K562 (cell line): ENCODE measurements around the gene LUZP1. TPM values are rescaled to one million over a fixed set of nuclear protein-coding genes. Genes with fewer than 3 reads are reported as not detected.

ENCODE experiments used
- ATAC-seq: fragments of 200-7000 bp; cut with Tn5 transposase; 3 replicates; pipeline ENCODE4 v1.9.1; 2020; ENCODE audit warnings: moderate library complexity
- BruUV-seq: library from RNA; stranded (reverse); fragments of 400-500 nt; replicated peaks from 2 replicates; lab custom pipeline; 2021; lab: Mats Ljungman, UMichigan
- CTCF ChIA-PET: fragments of 300-600 bp; formaldehyde crosslinking; extraction: SDS; loops from one replicate; lab custom pipeline; 2021; ENCODE audit warnings: low intra/inter-chr PET ratio; lab: Yijun Ruan, JAX
- POLR2A ChIA-PET: fragments of 300-600, 350-650 bp; sonication (Branson Sonifier 250); formaldehyde crosslinking; extraction: SDS; loops from one replicate; lab custom pipeline; 2021; ENCODE audit warnings: antibody characterized with exemption, inconsistent platforms; lab: Yijun Ruan, JAX
- DNase-seq, 4 experiments: peaks; one replicate each; pipeline versions ENCODE4 v3.0.0 to v3.0.0-alpha.2; 2011 to 2018; ENCODE audit warnings: low spot score in 3 of 4, mixed read lengths in 3 of 4; ENCODE audit errors: extremely low read depth in 1 of 4
- FAIRE-seq: peaks from 2 replicates; lab custom pipeline; 2011; peaks lifted over from hg19 to GRCh38; lab: Jason Lieb, UNC
- H2AFZ ChIP-seq: 2 replicates; pipeline ENCODE4 v1.6.0; 2011; ENCODE audit warnings: low read depth, low read length, control low read depth, inconsistent platforms
- H3K27ac ChIP-seq: fragments of 200-600 bp; 3 replicates; pipeline ENCODE4 v1.8.0; 2011; ENCODE audit warnings: low read depth, mild to moderate bottlenecking, control low read depth, inconsistent platforms, low read length, moderate library complexity, mixed read lengths; ENCODE audit errors: extremely low read depth
- H3K27me3 ChIP-seq, 2 experiments: fragments of 300-600 bp in 1 of 2; 2 replicates in 1 of 2; 3 replicates in 1 of 2; pipeline versions ENCODE4 v1.6.0 to v1.8.0; 2011; ENCODE audit warnings: inconsistent platforms in 2 of 2, low read length in 2 of 2, mild to moderate bottlenecking in 1 of 2, mixed read lengths in 1 of 2, moderate library complexity in 1 of 2; ENCODE audit not compliant: control insufficient read depth in 2 of 2, insufficient read depth in 2 of 2
- H3K36me3 ChIP-seq: fragments of 300-600 bp; 3 replicates; pipeline ENCODE4 v1.8.0; 2011; ENCODE audit warnings: mild to moderate bottlenecking, low read length, inconsistent platforms; ENCODE audit not compliant: control insufficient read depth, insufficient read depth
- H3K4me1 ChIP-seq, 2 experiments: fragments of 200-600 bp in 1 of 2; replicated peaks in 1 of 2; 2 replicates in 1 of 2; 3 replicates in 1 of 2; pipeline versions ENCODE4 v1.5.1 to v1.8.0; 2011; ENCODE audit warnings: inconsistent platforms in 2 of 2, low read length in 2 of 2, mild to moderate bottlenecking in 1 of 2, mixed read lengths in 1 of 2, moderate library complexity in 1 of 2; ENCODE audit not compliant: control insufficient read depth in 2 of 2, insufficient read depth in 2 of 2
- H3K4me2 ChIP-seq: 2 replicates; pipeline ENCODE4 v1.6.1; 2011; ENCODE audit warnings: low read length, control low read depth, inconsistent platforms, mixed read lengths; ENCODE audit not compliant: insufficient read depth
- H3K4me3 ChIP-seq: fragments of 200-600 bp; sonication (generic), shearing (Covaris generic); 2 replicates; pipeline ENCODE4 v1.5.1; 2016; ENCODE audit warnings: control low read depth, inconsistent platforms
- H3K79me2 ChIP-seq: fragments of 200-600 bp; 3 replicates; pipeline ENCODE4 v1.8.0; 2011; ENCODE audit warnings: low read length, inconsistent platforms; ENCODE audit not compliant: control insufficient read depth, insufficient read depth
- H3K9ac ChIP-seq, 2 experiments: 2 replicates each; pipeline versions ENCODE4 v1.6.0 to v1.6.1; 2011; ENCODE audit warnings: low read depth in 2 of 2, low read length in 2 of 2, control low read depth in 1 of 2, inconsistent platforms in 1 of 2, mild to moderate bottlenecking in 1 of 2, mixed read lengths in 1 of 2; ENCODE audit not compliant: insufficient read depth in 1 of 2
- H3K9me1 ChIP-seq: one replicate; pipeline ENCODE4 v1.6.0; 2011; ENCODE audit warnings: inconsistent platforms, mild to moderate bottlenecking, low read length, moderate library complexity; ENCODE audit not compliant: control insufficient read depth, insufficient read depth
- H3K9me3 ChIP-seq: replicated peaks from 2 replicates; pipeline ENCODE4 v1.5.1; 2011; ENCODE audit warnings: low read depth, low read length, inconsistent platforms; ENCODE audit not compliant: control insufficient read depth, insufficient read depth
- H4K20me1 ChIP-seq: replicated peaks from 2 replicates; pipeline ENCODE4 v1.6.1; 2011; ENCODE audit warnings: low read length, inconsistent platforms, mixed read lengths; ENCODE audit not compliant: control insufficient read depth, insufficient read depth
- BCL6 ChIP-seq: fragments of 250-450 bp; sonication (Bioruptor Pico); IDR thresholded peaks from 2 replicates; pipeline ENCODE4 v1.4.0; 2020
- CBX8 ChIP-seq: fragments of 200-600 bp; sonication (generic); IDR thresholded peaks from 2 replicates; pipeline ENCODE4 v1.6.1; 2012; ENCODE audit warnings: borderline replicate concordance, mixed run types, low read depth, mild to moderate bottlenecking, moderate library complexity, mixed read lengths, low read length, control low read depth, inconsistent platforms; ENCODE audit not compliant: poor library complexity, severe bottlenecking; ENCODE audit errors: extremely low read depth
- CHD1 ChIP-seq: fragments of 200-600 bp; sonication (generic); IDR thresholded peaks from one replicate; pipeline ENCODE4 v1.6.1; 2012; ENCODE audit warnings: mild to moderate bottlenecking, moderate library complexity, low read length, inconsistent platforms
- CREBBP ChIP-seq: IDR thresholded peaks from one replicate; pipeline ENCODE4 v1.6.1; 2012; ENCODE audit warnings: low read depth, mild to moderate bottlenecking, control low read depth, inconsistent platforms, low read length
- GATA2 ChIP-seq: sonication (generic); formaldehyde crosslinking; IDR thresholded peaks from 2 replicates; pipeline ENCODE4 v1.4.0; 2020; ENCODE audit warnings: mild to moderate bottlenecking, missing genetic modification reagents
- MECOM ChIP-seq: fragments of 250-450 bp; sonication (Bioruptor Pico); IDR thresholded peaks from 2 replicates; pipeline ENCODE4 v1.8.0; 2022; ENCODE audit warnings: inconsistent platforms
- SRSF7 ChIP-seq: fragments of 200-400 bp; formaldehyde crosslinking; optimal IDR thresholded peaks from 2 replicates; pipeline ENCODE3; 2017; ENCODE audit warnings: mild to moderate bottlenecking, low read depth, low read length
- U2AF2 ChIP-seq: fragments of 200-400 bp; formaldehyde crosslinking; optimal IDR thresholded peaks from 2 replicates; pipeline ENCODE3; 2017; ENCODE audit warnings: low read depth, mild to moderate bottlenecking, low read length
- WHSC1 ChIP-seq: IDR thresholded peaks from one replicate; pipeline ENCODE4 v1.6.1; 2012; ENCODE audit warnings: low read length, control low read depth, inconsistent platforms
- ZNF24 ChIP-seq: fragments of 450-650 bp; IDR thresholded peaks from 2 replicates; pipeline ENCODE4 v1.6.1; 2016
- ZNF696 ChIP-seq: fragments of 250-450 bp; sonication (Bioruptor Pico); conservative IDR thresholded peaks from 2 replicates; pipeline ENCODE4 v1.4.0; 2020; ENCODE audit warnings: mild to moderate bottlenecking, moderate library complexity
- ZNF830 ChIP-seq: fragments of 250-450 bp; sonication (Bioruptor Pico); IDR thresholded peaks from 2 replicates; pipeline ENCODE4 v1.5.0; 2021; ENCODE audit warnings: mild to moderate bottlenecking
- WGBS: fragments of 100-300 bp; shearing (Covaris generic); methylation state at CpG from one replicate; pipeline ENCODE4 v1.1.6; 2016; ENCODE audit warnings: low coverage, mixed read lengths; ENCODE audit not compliant: insufficient coverage; ENCODE audit errors: missing lambda C conversion rate; 5-methylcytosine and 5-hydroxymethylcytosine counted together
- in situ Hi-C: fragments of 300-500 bp; cut with MboI; formaldehyde crosslinking; loops from 4 replicates; pipeline ENCODE4 v1.15.0; 2018; ENCODE audit warnings: inconsistent platforms, mixed read lengths
- intact Hi-C: fragments of 100-400 bp; cut with micrococcal nuclease; formaldehyde crosslinking; loops from 2 replicates; pipeline ENCODE4 v1.14.2; 2022
- polyA plus RNA-seq, 8 experiments: library from polyadenylated mRNA; depleted of rRNA in 4 of 8; stranded (reverse) in 5 of 8; unstranded in 3 of 8; fragments of >200 nt; fragmentation: Nextera tagmentation in 2 of 8; fragmentation: Illumina TruSeq in 1 of 8; extraction: Ambion mirVana in 2 of 8; extraction: Trizol in 1 of 8; gene quantifications; 2 replicates each; pipeline versions ENCODE4 v1.2.1 to v1.2.3, GENCODE V29; 2011 to 2014; ENCODE audit warnings: inconsistent platforms in 1 of 8, missing spikeins in 1 of 8
- total RNA-seq, 7 experiments: library from RNA; depleted of rRNA in 6 of 7; stranded (reverse); fragments of >200 nt in 6 of 7; fragmentation: Illumina TruSeq in 2 of 7; extraction: Trizol in 2 of 7; gene quantifications; 2 replicates each; pipeline versions ENCODE4 v1.2.1 to v1.2.3, GENCODE V29; 2011 to 2021; ENCODE audit warnings: low replicate concordance in 1 of 7
- TF ChIP-seq, protein P1 (sequence below): sonication (generic); formaldehyde crosslinking; IDR thresholded peaks from 2 replicates; pipeline ENCODE4 v1.8.0; 2022; ENCODE audit warnings: missing genetic modification reagents, mild to moderate bottlenecking, moderate library complexity, borderline replicate concordance
- TF ChIP-seq, protein P2 (sequence below): fragments of 450-650 bp; formaldehyde crosslinking; IDR thresholded peaks from 2 replicates; pipeline ENCODE4 v1.4.0; 2020; ENCODE audit warnings: mild to moderate bottlenecking, moderate library complexity

Gene LUZP1
- total and polyA plus RNA-seq, 9 of the 15 experiments (the other 6 are each of a cell fraction or from before 2014, with no cell fraction given) = 6.5 to 19.1 (median 12.4) TPM

DNA sequence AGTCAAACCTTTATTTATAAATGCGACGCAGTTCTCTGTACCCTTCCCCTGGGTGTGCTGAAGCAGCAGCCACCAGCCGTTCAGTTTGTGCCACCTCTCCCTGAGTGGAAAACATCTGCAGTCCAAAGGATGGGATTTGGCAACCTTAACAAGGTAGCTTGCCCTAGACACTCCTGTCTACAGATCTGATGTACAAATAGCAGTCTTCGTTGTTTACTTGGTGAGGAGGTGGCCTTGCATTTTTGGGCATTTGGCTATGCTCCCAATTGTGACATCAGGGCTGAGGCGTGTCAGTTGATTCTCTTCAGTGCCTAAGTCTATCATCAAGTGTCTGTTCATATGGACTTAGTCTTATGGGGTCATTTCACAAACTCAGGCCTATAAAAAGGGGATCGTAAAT lies 89.6 kb downstream of the LUZP1 start:
- Histone ChIP-seq H3K9ac (no peak overlapping the region), H3K27me3 (no peaks in the 10 kb centered on the region), H3K4me2 (no peak overlapping the region), H3K9me3 (no peaks in the 10 kb centered on the region), H3K79me2 (no peaks in the 10 kb centered on the region), H3K4me1 (no peaks in the 10 kb centered on the region), H2AFZ (no peak overlapping the region), H3K27ac (no peak overlapping the region), H3K4me3 (no peak overlapping the region), H3K9me1 (no peaks in the 10 kb centered on the region), H4K20me1 (peaks cover 4% of the 10 kb centered on the region; the same call in 1 of the 2 replicates), H3K36me3 (peaks cover 86% of the 10 kb centered on the region)
- FAIRE-seq (no peak), DNase-seq (no peak), ATAC-seq (no peak)
- in situ Hi-C loops (no loop called here), intact Hi-C loops (no loop called here)
- CTCF ChIA-PET = no interaction called here
- POLR2A ChIA-PET = interaction anchor here (3.1 kb wide), 1 partner anchor 17 kb away, joined by 10 read pairs; no protein-coding TSS in a partner anchor
- BruUV-seq = no TSS peak
- no peak for TF ChIP-seq ZNF830 (CRISPR knock-in tag)
- WGBS = 96% methylated on average over 6 of the region's 6 CpGs

DNA sequence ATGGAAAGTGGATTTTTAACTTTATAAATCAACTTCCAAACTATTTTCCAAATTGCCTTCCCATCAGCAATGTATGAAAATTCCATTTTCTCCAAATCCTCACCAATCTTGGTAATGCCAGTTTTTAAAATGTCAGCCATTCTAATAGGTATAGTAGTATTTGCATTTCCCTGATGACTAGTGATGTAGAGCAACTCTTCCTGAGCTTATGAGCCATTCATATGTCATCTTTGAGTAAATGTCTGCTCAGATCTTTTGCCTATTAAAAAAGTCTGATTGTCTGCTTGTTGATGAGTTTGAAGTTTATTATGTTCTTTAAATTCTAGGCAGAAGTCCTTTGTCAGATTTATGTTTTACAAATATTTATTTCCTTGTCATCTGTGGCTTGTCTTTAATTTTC lies 94.6 kb downstream of the LUZP1 start:
- peaks cover 83% of the 10 kb centered on the region for H3K36me3 ChIP-seq
- TF ChIP-seq CREBBP (no peak), ZNF24 (no peak), ZNF696 (CRISPR knock-in tag) (no peak), CHD1 (no peak), SRSF7 (no peak), GATA2 (CRISPR knock-in tag) (no peak), WHSC1 (no peak), U2AF2 (no peak), MECOM (no peak), BCL6 (CRISPR knock-in tag) (no peak), CBX8 (no peak)
- TF ChIP-seq, protein P1, sequence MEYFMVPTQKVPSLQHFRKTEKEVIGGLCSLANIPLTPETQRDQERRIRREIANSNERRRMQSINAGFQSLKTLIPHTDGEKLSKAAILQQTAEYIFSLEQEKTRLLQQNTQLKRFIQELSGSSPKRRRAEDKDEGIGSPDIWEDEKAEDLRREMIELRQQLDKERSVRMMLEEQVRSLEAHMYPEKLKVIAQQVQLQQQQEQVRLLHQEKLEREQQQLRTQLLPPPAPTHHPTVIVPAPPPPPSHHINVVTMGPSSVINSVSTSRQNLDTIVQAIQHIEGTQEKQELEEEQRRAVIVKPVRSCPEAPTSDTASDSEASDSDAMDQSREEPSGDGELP (CRISPR knock-in tag) = no peak
- TF ChIP-seq, protein P2, sequence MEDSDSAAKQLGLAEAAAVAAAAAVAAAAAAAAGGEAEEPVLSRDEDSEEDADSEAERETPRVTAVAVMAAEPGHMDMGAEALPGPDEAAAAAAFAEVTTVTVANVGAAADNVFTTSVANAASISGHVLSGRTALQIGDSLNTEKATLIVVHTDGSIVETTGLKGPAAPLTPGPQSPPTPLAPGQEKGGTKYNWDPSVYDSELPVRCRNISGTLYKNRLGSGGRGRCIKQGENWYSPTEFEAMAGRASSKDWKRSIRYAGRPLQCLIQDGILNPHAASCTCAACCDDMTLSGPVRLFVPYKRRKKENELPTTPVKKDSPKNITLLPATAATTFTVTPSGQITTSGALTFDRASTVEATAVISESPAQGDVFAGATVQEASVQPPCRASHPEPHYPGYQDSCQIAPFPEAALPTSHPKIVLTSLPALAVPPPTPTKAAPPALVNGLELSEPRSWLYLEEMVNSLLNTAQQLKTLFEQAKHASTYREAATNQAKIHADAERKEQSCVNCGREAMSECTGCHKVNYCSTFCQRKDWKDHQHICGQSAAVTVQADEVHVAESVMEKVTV = no peak

More for the DNA sequence above, 94.6 kb downstream of the LUZP1 start:
- Histone ChIP-seq H3K9me3 (no peaks in the 10 kb centered on the region), H3K27me3 (no peaks in the 10 kb centered on the region), H3K9me1 (no peaks in the 10 kb centered on the region), H3K9ac (no peak overlapping the region), H4K20me1 (no peaks in the 10 kb centered on the region), H3K4me3 (no peak overlapping the region), H3K79me2 (no peaks in the 10 kb centered on the region), H3K4me1 (no peaks in the 10 kb centered on the region), H3K4me2 (no peak overlapping the region), H2AFZ (no peak overlapping the region), H3K27ac (no peak overlapping the region)
- no TSS peak for BruUV-seq
- in situ Hi-C loops = no loop called here
- intact Hi-C loops = no loop called here
- ChIA-PET POLR2A (no interaction called here), CTCF (no interaction called here)
- DNase-seq = no peak
- ATAC-seq = no peak
- FAIRE-seq = no peak
